ENCODE measurements around the gene GTF3C1.

- TF ChIP-seq CTCF (IDR thresholded peaks at IDR 0.05; ENCODE audit: low read depth, low read length) (no peak), MAX (IDR thresholded peaks at IDR 0.05; ENCODE audit: low read depth, low read length) (no peak), MYC (IDR thresholded peaks at IDR 0.05; ENCODE audit: low read depth, low read length) (no peak), POLR2A (IDR thresholded peaks at IDR 0.05; ENCODE audit: extremely low read depth, insufficient read length) (no peak)
These were observed 105.7 kb downstream of the GTF3C1 start for GRCh38 chr16:27444015-27444414.

All from NB4 (cell line).